Measurements from ENCODE around the gene TTC16. TPM values are rescaled to one million over a fixed set of nuclear protein-coding genes. Genes with fewer than 3 reads are reported as not detected.

TTC16 gene
- total RNA-seq, 6 donors from 2014 or later: 0.29 to 9.4 (median 3.1) TPM

DNA sequence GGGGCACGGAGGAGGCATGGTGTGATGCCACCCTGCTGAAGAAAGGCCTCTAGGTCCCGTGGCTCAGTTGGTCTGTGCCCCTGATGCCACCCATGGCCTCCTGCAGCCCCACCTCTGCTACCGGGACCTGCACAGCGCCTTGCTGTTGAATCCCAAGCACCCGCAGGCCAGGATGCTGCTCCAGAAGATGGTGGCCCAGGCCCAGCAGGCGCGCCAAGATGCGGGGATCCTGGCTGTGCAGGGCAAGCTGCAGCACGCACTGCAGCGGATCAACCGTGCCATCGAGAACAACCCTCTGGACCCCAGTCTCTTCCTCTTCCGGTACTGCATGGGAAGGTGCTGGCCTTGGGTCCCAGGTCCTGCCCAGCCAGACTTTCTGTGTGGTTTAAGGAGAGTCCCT lies 7.1 kb downstream of the TTC16 start:
- DNase-seq: peak in 1 of 2 donors; percentile 76
- Histone ChIP-seq H3K4me3 (no peak overlapping the region), H3K9me3 (no peaks in the 10 kb centered on the region), H3K27me3 (no peaks in the 10 kb centered on the region), H3K4me1 (peaks cover 7 to 21% (median 15%) of the 10 kb centered on the region in 4 donors), H3K36me3 (no peaks in the 10 kb centered on the region), H3K27ac (no peak overlapping the region)
- TF ChIP-seq POLR2AphosphoS5 (IDR thresholded peaks at IDR 0.05): no peak
- TF ChIP-seq, protein P1, sequence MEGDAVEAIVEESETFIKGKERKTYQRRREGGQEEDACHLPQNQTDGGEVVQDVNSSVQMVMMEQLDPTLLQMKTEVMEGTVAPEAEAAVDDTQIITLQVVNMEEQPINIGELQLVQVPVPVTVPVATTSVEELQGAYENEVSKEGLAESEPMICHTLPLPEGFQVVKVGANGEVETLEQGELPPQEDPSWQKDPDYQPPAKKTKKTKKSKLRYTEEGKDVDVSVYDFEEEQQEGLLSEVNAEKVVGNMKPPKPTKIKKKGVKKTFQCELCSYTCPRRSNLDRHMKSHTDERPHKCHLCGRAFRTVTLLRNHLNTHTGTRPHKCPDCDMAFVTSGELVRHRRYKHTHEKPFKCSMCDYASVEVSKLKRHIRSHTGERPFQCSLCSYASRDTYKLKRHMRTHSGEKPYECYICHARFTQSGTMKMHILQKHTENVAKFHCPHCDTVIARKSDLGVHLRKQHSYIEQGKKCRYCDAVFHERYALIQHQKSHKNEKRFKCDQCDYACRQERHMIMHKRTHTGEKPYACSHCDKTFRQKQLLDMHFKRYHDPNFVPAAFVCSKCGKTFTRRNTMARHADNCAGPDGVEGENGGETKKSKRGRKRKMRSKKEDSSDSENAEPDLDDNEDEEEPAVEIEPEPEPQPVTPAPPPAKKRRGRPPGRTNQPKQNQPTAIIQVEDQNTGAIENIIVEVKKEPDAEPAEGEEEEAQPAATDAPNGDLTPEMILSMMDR (IDR thresholded peaks at IDR 0.05): no peak
- TF ChIP-seq POLR2A (IDR thresholded peaks at IDR 0.05): no peak
- no peak for TF ChIP-seq EP300 (IDR thresholded peaks at IDR 0.05)
- ATAC-seq (ENCODE audit: low FRiP score in 2 of 2): no peak
- WGBS, 2 donors: 91 to 93% methylated on average over 11 to 13 of the region's 13 CpGs

DNA sequence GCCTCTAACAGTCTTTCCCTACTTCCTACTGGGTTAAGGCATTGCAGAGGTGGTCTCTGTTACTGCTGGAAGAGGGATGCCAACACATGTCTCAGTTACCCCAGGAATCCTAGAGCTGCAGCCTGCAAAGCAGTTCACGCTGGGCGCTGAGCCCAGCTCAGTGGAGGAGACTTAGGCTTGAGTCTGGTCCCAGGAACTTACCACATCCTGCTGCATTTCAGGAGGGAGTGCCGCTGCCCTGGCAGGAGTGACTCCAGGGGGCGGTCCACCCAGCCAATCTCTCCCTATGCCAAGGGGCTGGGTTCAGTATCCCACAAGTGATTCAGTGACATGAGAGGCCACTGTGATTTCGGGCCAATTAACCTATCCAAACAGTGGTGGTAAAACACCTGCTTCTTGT lies 7.6 kb downstream of the TTC16 start:
- H3K36me3 ChIP-seq: no peaks in the 10 kb centered on the region
- WGBS, 2 donors: 63 to 75% methylated on average over 1 to 5 of the region's 5 CpGs
- peak overlapping the region in 1 of 4 donors; percentile 37 for H3K27ac ChIP-seq
- ATAC-seq (ENCODE audit: low FRiP score in 2 of 2) (peak; percentile 49 to 63), DNase-seq (peak in 1 of 2 donors; percentile 66)
- no peaks in the 10 kb centered on the region for H3K27me3 ChIP-seq
- H3K9me3 ChIP-seq: no peaks in the 10 kb centered on the region
- no peak overlapping the region for H3K4me3 ChIP-seq
- no peak for TF ChIP-seq POLR2AphosphoS5 (IDR thresholded peaks at IDR 0.05)
- peaks cover 7 to 21% (median 15%) of the 10 kb centered on the region in 4 donors for H3K4me1 ChIP-seq

DNA sequence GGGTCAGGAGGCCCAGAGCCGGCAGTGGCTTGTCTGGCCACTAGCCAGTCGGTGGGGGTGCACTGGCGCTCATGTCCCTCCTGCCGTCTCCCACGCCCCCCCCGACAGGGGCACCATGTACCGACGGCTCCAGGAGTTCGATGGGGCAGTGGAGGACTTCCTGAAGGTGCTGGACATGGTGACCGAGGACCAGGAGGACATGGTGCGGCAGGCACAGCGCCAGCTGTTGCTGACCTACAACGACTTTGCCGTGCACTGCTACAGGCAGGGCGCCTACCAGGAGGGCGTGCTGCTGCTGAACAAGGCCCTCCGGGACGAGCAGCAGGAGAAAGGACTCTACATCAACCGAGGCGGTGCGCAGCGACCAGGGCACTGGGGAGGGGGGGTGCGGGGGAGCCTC lies 8.1 kb downstream of the TTC16 start:
- Histone ChIP-seq H3K27ac (peak overlapping the region in 2 of 4 donors; percentile 37 to 54), H3K4me3 (no peak overlapping the region), H3K9me3 (no peaks in the 10 kb centered on the region), H3K27me3 (no peaks in the 10 kb centered on the region), H3K4me1 (peaks cover 7 to 21% (median 15%) of the 10 kb centered on the region in 4 donors), H3K36me3 (no peaks in the 10 kb centered on the region)
- ATAC-seq (ENCODE audit: low FRiP score in 2 of 2) (peak; percentile 13 to 29), DNase-seq (peak; percentile 77 to 84)
- 43 to 58% methylated on average over 10 of the region's 23 CpGs for WGBS, 2 donors
- TF ChIP-seq EP300 (IDR thresholded peaks at IDR 0.05): no peak
- TF ChIP-seq POLR2AphosphoS5 (IDR thresholded peaks at IDR 0.05): no peak
- TF ChIP-seq, protein P1 (IDR thresholded peaks at IDR 0.05): no peak
- TF ChIP-seq POLR2A (IDR thresholded peaks at IDR 0.05): no peak

DNA sequence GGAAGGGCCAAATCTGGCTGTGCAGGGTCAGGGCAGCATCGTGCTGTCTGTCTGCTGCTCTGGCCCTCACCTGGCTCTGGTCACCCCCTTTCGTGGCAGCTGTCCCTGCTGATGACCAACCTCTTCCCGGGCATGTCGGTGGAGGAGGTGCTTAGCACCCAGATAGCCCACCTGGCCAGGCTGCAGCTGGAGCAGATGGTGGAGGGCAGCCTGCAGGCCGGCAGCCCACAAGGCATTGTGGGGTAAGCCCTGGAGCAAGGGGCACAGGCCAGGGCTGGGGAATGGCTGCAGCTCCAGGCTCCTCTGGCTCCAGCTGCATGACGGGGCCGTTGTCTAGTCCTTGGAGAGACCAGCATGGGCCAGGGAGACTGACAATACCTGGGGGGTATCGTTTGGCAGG lies 11.0 kb downstream of the TTC16 start:
- ATAC-seq (ENCODE audit: low FRiP score in 2 of 2) (no peak), DNase-seq (no peak)
- no peaks in the 10 kb centered on the region for H3K9me3 ChIP-seq
- no peak overlapping the region for H3K27ac ChIP-seq
- TF ChIP-seq, protein P1 (IDR thresholded peaks at IDR 0.05): no peak
- no peak for TF ChIP-seq EP300 (IDR thresholded peaks at IDR 0.05)
- no peak for TF ChIP-seq POLR2AphosphoS5 (IDR thresholded peaks at IDR 0.05)
- no peak for TF ChIP-seq POLR2A (IDR thresholded peaks at IDR 0.05)
- no peak overlapping the region for H3K4me3 ChIP-seq
- H3K27me3 ChIP-seq: no peaks in the 10 kb centered on the region
- H3K4me1 ChIP-seq: peaks cover 7 to 21% (median 15%) of the 10 kb centered on the region in 4 donors
- peaks cover 0 to 12% (median 6%) of the 10 kb centered on the region in 4 donors for H3K36me3 ChIP-seq
- 78 to 83% methylated on average over 5 to 8 of the region's 8 CpGs for WGBS, 2 donors

DNA sequence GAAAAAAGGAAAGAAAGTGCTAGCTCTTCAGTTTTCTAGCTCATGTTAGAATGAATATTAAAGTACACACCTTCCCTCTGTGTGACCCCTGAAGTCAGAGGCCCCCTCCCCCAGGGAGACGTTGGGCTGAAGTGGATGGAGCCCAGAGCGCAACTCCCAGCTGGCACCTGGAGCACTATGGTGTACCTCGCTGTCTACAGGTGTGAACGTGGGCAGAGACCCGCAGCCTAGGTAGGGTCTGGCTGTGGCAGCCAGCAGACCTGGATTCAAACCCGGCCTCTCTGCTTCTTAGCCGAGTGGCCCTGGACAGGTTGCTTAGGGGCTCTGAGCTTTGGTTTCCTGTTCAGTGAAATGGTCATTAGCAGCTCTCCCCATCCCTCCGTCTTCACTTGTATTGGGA lies 12.9 kb downstream of the TTC16 start:
- no peaks in the 10 kb centered on the region for H3K27me3 ChIP-seq
- no peak for TF ChIP-seq POLR2AphosphoS5 (IDR thresholded peaks at IDR 0.05)
- TF ChIP-seq EP300 (IDR thresholded peaks at IDR 0.05): no peak
- TF ChIP-seq POLR2A (IDR thresholded peaks at IDR 0.05): no peak
- TF ChIP-seq, protein P1 (IDR thresholded peaks at IDR 0.05): no peak
- H3K9me3 ChIP-seq: no peaks in the 10 kb centered on the region
- H3K4me1 ChIP-seq: peaks cover 7 to 16% (median 12%) of the 10 kb centered on the region in 4 donors
- H3K36me3 ChIP-seq: peaks cover 0 to 22% (median 21%) of the 10 kb centered on the region in 4 donors
- H3K27ac ChIP-seq: no peak overlapping the region
- no peak overlapping the region for H3K4me3 ChIP-seq
- 84 to 89% methylated on average over 8 of the region's 8 CpGs for WGBS, 2 donors
- DNase-seq (no peak), ATAC-seq (ENCODE audit: low FRiP score in 2 of 2) (no peak)
